B cell (primary cell): ENCODE results near the gene MYH13. TPM values are rescaled to one million over a fixed set of nuclear protein-coding genes. Genes with fewer than 3 reads are reported as not detected.

Source experiments
- ATAC-seq: fragments of 200-7000 bp; cut with Tn5 transposase; one replicate; pipeline ENCODE4 v1.10.0; 2021; ENCODE audit warnings: low read depth, mild to moderate bottlenecking, moderate number of reproducible peaks, moderate library complexity
- CTCF ChIA-PET: fragments of 350-600 bp; sonication (Branson Sonifier 250); formaldehyde crosslinking; loops from one replicate; lab custom pipeline; 2021; ENCODE audit warnings: antibody characterized with exemption, inconsistent platforms; lab: Charles Lee
- POLR2A ChIA-PET: fragments of 350-600 bp; sonication (Branson Sonifier 250); formaldehyde crosslinking; loops from one replicate; lab custom pipeline; 2021; ENCODE audit warnings: antibody characterized with exemption; lab: Charles Lee
- DNase-seq: peaks from one replicate; pipeline ENCODE4 v3.0.0; 2013
- H2AFZ ChIP-seq: 2 replicates; pipeline ENCODE4 v1.6.1; 2012; ENCODE audit warnings: mild to moderate bottlenecking, low read depth, low read length; ENCODE audit not compliant: insufficient read depth, poor library complexity, severe bottlenecking
- H3K27ac ChIP-seq, 2 donors: 1 replicate in 1 of 2; 2 replicates in 1 of 2; pipeline ENCODE4 v1.5.1; 2012 to 2013; ENCODE audit warnings: low read length in 2 of 2, mild to moderate bottlenecking in 2 of 2, moderate library complexity in 1 of 2
- H3K27me3 ChIP-seq, 4 experiments: fragments of 200-600 bp in 1 of 4; sonication (generic) in 1 of 4; replicated peaks in 1 of 4; 1 replicate in 2 of 4; 2 replicates in 2 of 4; pipeline versions ENCODE4 v1.6.1 to v1.7.0; 2013 to 2016; ENCODE audit warnings: low read length in 3 of 4, mild to moderate bottlenecking in 2 of 4, mixed read lengths in 1 of 4, moderate library complexity in 1 of 4; ENCODE audit not compliant: insufficient read depth in 4 of 4, control insufficient read depth in 3 of 4; ENCODE audit errors: control extremely low read depth in 1 of 4
- H3K36me3 ChIP-seq, 2 experiments: replicated peaks in 1 of 2; 1 replicate in 1 of 2; 2 replicates in 1 of 2; pipeline versions ENCODE4 v1.6.1 to v1.7.1; 2013; ENCODE audit warnings: low read length in 1 of 2; ENCODE audit not compliant: insufficient read depth in 2 of 2, control insufficient read depth in 1 of 2; ENCODE audit errors: control extremely low read depth in 1 of 2, extremely low read depth in 1 of 2
- H3K4me1 ChIP-seq, 2 donors: fragments of 200-600 bp in 1 of 2; sonication (generic) in 1 of 2; 1 replicate in 1 of 2; 2 replicates in 1 of 2; pipeline versions ENCODE4 v1.5.1 to v1.6.1; 2013 to 2017; ENCODE audit warnings: low read length in 2 of 2; ENCODE audit not compliant: control insufficient read depth in 2 of 2, insufficient read depth in 2 of 2
- H3K4me2 ChIP-seq: replicated peaks from 2 replicates; pipeline ENCODE3; 2012; ENCODE audit warnings: mild to moderate bottlenecking, low read depth, low read length; ENCODE audit not compliant: poor library complexity, severe bottlenecking
- H3K4me3 ChIP-seq, 5 experiments: fragments of 200-600 bp in 1 of 5; sonication (generic) in 1 of 5; 1 replicate in 3 of 5; 2 replicates in 2 of 5; pipeline versions ENCODE4 v1.5.1 to v1.7.0; 2011 to 2016; ENCODE audit warnings: low read length in 4 of 5, mild to moderate bottlenecking in 4 of 5, low read depth in 2 of 5, control low read depth in 1 of 5, moderate library complexity in 1 of 5; ENCODE audit not compliant: insufficient read depth in 1 of 5; ENCODE audit errors: control extremely low read depth in 1 of 5, extremely low read depth in 1 of 5
- H3K79me2 ChIP-seq: fragments of 200-600 bp; sonication (generic); one replicate; pipeline ENCODE4 v1.6.0; 2016; ENCODE audit warnings: low read length; ENCODE audit not compliant: control insufficient read depth, insufficient read depth
- H3K9ac ChIP-seq: fragments of 200-600 bp; sonication (generic); 2 replicates; pipeline ENCODE4 v1.6.1; 2017; ENCODE audit warnings: mild to moderate bottlenecking, low read length, moderate library complexity
- H3K9me3 ChIP-seq, 3 donors: one replicate each; pipeline versions ENCODE4 v1.6.1 to v1.7.1; 2013; ENCODE audit warnings: low read length in 2 of 3; ENCODE audit not compliant: control insufficient read depth in 2 of 3, insufficient read depth in 1 of 3; ENCODE audit errors: control extremely low read depth in 1 of 3
- H4K20me1 ChIP-seq: 2 replicates; pipeline ENCODE4 v1.6.0; 2012; ENCODE audit warnings: mild to moderate bottlenecking, low read length; ENCODE audit not compliant: insufficient read depth, control insufficient read depth, poor library complexity, severe bottlenecking
- H3K27ac Mint-ChIP-seq: one replicate; pipeline ENCODE4 v1.8.0; 2021; ENCODE audit warnings: mixed read lengths
- H3K27me3 Mint-ChIP-seq: one replicate; pipeline ENCODE4 v1.8.0; 2021; ENCODE audit warnings: mixed read lengths
- H3K4me1 Mint-ChIP-seq: one replicate; pipeline ENCODE4 v1.8.0; 2021; ENCODE audit warnings: mixed read lengths
- H3K4me3 Mint-ChIP-seq: one replicate; pipeline ENCODE4 v1.8.0; 2021; ENCODE audit warnings: mixed read lengths
- H3K9me3 Mint-ChIP-seq: one replicate; pipeline ENCODE4 v1.8.0; 2022; ENCODE audit warnings: mixed read lengths; ENCODE audit not compliant: insufficient read depth
- CTCF ChIP-seq: fragments of 200-600 bp; IDR thresholded peaks from one replicate; pipeline ENCODE4 v1.8.0; 2022; ENCODE audit warnings: antibody characterized with exemption, mild to moderate bottlenecking
- EZH2 ChIP-seq: IDR thresholded peaks from 2 replicates; pipeline ENCODE4 v1.6.1; 2012; ENCODE audit warnings: borderline replicate concordance, low read depth, mild to moderate bottlenecking, moderate library complexity, low read length; ENCODE audit not compliant: insufficient read depth, poor library complexity, severe bottlenecking
- WGBS: methylation state at CpG from one replicate; pipeline ENCODE4 v1.1.5; 2013; ENCODE audit warnings: missing lambda C conversion rate; ENCODE audit not compliant: insufficient coverage; 5-methylcytosine and 5-hydroxymethylcytosine counted together
- intact Hi-C: fragments of 100-400 bp; cut with micrococcal nuclease; formaldehyde crosslinking; loops from one replicate; pipeline ENCODE4 v1.10.0; 2022
- polyA plus RNA-seq: library from polyadenylated mRNA; depleted of rRNA; stranded (reverse); fragments of >200 nt; gene quantifications from 2 replicates; pipeline ENCODE4 v1.2.3, GENCODE V29; 2012
- total RNA-seq, 2 donors: library from RNA; stranded (reverse); fragments of 120-200 nt in 1 of 2; gene quantifications; 1 replicate in 1 of 2; 2 replicates in 1 of 2; pipeline versions ENCODE4 v1.2.3 to v1.2.4, GENCODE V29; 2013 to 2022

Gene MYH13
- total and polyA plus RNA-seq, 2 donors (not counting 1 experiment from before 2014, with no cell fraction given) = not detected

GRCh38 chr17:10261098-10261497 is 111.7 kb downstream of the MYH13 start:
- H3K79me2 ChIP-seq = no peaks in the 10 kb centered on the region
- TF ChIP-seq CTCF = no peak
- no peak for TF ChIP-seq EZH2
- intact Hi-C loops = no loop called here
- ATAC-seq (no peak), DNase-seq (no peak)
- WGBS = 87% methylated on average over 3 of the region's 3 CpGs
- no peaks in the 10 kb centered on the region for H4K20me1 ChIP-seq
- POLR2A ChIA-PET = no interaction called here
- no peak overlapping the region for H3K4me3 ChIP-seq
- H3K9me3 Mint-ChIP-seq = peaks cover 4% of the 10 kb centered on the region
- H3K27me3 Mint-ChIP-seq = peaks cover 10% of the 10 kb centered on the region
- H3K4me1 ChIP-seq = no peaks in the 10 kb centered on the region
- CTCF ChIA-PET = no interaction called here
- no peak overlapping the region for H3K4me3 Mint-ChIP-seq
- no peaks in the 10 kb centered on the region for H3K36me3 ChIP-seq
- no peak overlapping the region for H3K27ac ChIP-seq
- H3K27ac Mint-ChIP-seq = no peak overlapping the region
- no peak overlapping the region for H2AFZ ChIP-seq
- H3K9ac ChIP-seq = no peak overlapping the region
- H3K4me2 ChIP-seq = no peak overlapping the region
- no peaks in the 10 kb centered on the region for H3K27me3 ChIP-seq
- H3K9me3 ChIP-seq = peaks cover 0 to 1% (median 0%) of the 10 kb centered on the region in 3 donors
- no peaks in the 10 kb centered on the region for H3K4me1 Mint-ChIP-seq

- H3K36me3 ChIP-seq = no peaks in the 10 kb centered on the region
- no peaks in the 10 kb centered on the region for H3K79me2 ChIP-seq
- 48% methylated on average over 9 of the region's 11 CpGs for WGBS
- H3K4me3 Mint-ChIP-seq = peak overlapping the region; percentile 24
- intact Hi-C loops = no loop called here
- POLR2A ChIA-PET = no interaction called here
- CTCF ChIA-PET = no interaction called here
- peaks cover 9% of the 10 kb centered on the region for H3K4me1 Mint-ChIP-seq
- no peak overlapping the region for H2AFZ ChIP-seq
- ATAC-seq (peak; percentile 17), DNase-seq (no peak)
- peak overlapping the region; percentile 20 for H3K4me2 ChIP-seq
- H3K27me3 Mint-ChIP-seq = peaks cover 3% of the 10 kb centered on the region
- H3K9ac ChIP-seq = no peak overlapping the region
- peaks cover 0 to 9% of the 10 kb centered on the region in 2 donors for H3K4me1 ChIP-seq
- no peaks in the 10 kb centered on the region for H3K9me3 ChIP-seq
- no peak overlapping the region for H3K27ac Mint-ChIP-seq
- no peak for TF ChIP-seq EZH2
- no peak for TF ChIP-seq CTCF
- no peaks in the 10 kb centered on the region for H3K27me3 ChIP-seq
- H3K9me3 Mint-ChIP-seq = no peaks in the 10 kb centered on the region
- H4K20me1 ChIP-seq = no peaks in the 10 kb centered on the region
- no peak overlapping the region for H3K27ac ChIP-seq
- no peak overlapping the region for H3K4me3 ChIP-seq
Measured at GRCh38 chr17:10251212-10251948, 121.4 kb downstream of the MYH13 start.
